IPS-20b (cell line): ENCODE results near the gene ASIC2.

Source experiments
- H3K27ac ChIP-seq: one replicate; pipeline ENCODE4 v1.5.1; 2013; ENCODE audit warnings: low read length
- H3K27me3 ChIP-seq: 2 replicates; pipeline ENCODE4 v1.6.1; 2013; ENCODE audit warnings: mild to moderate bottlenecking, low read length, inconsistent platforms; ENCODE audit not compliant: insufficient read depth
- H3K36me3 ChIP-seq: 2 replicates; pipeline ENCODE4 v1.6.1; 2013; ENCODE audit warnings: low read depth, mild to moderate bottlenecking, inconsistent platforms, low read length, moderate library complexity; ENCODE audit not compliant: insufficient read depth
- H3K4me1 ChIP-seq: 2 replicates; pipeline ENCODE4 v1.6.1; 2013; ENCODE audit warnings: mild to moderate bottlenecking, control low read depth, inconsistent platforms, low read length, moderate library complexity; ENCODE audit not compliant: insufficient read depth
- H3K4me3 ChIP-seq: 2 replicates; pipeline ENCODE4 v1.5.1; 2013; ENCODE audit warnings: mild to moderate bottlenecking, low read length, inconsistent platforms
- H3K9ac ChIP-seq: 2 replicates; pipeline ENCODE4 v1.6.1; 2013; ENCODE audit warnings: low read depth, mild to moderate bottlenecking, inconsistent platforms, low read length, moderate library complexity
- H3K9me3 ChIP-seq: 2 replicates; pipeline ENCODE4 v1.6.1; 2013; ENCODE audit warnings: mild to moderate bottlenecking, low read depth, low read length, inconsistent platforms; ENCODE audit not compliant: insufficient read depth

The ASIC2 gene

GRCh38 chr17:33240362-33240761 is 52.7 kb downstream of the ASIC2 start:
- Histone ChIP-seq H3K36me3 (no peaks in the 10 kb centered on the region), H3K9me3 (no peaks in the 10 kb centered on the region), H3K4me1 (no peaks in the 10 kb centered on the region), H3K4me3 (no peak overlapping the region), H3K27me3 (no peaks in the 10 kb centered on the region), H3K9ac (no peak overlapping the region), H3K27ac (no peak overlapping the region)

GRCh38 chr17:33239702-33240101 is 53.4 kb downstream of the ASIC2 start:
- no peaks in the 10 kb centered on the region for H3K9me3 ChIP-seq
- no peak overlapping the region for H3K9ac ChIP-seq
- no peak overlapping the region for H3K4me3 ChIP-seq
- H3K4me1 ChIP-seq = no peaks in the 10 kb centered on the region
- no peak overlapping the region for H3K27ac ChIP-seq
- no peaks in the 10 kb centered on the region for H3K36me3 ChIP-seq
- H3K27me3 ChIP-seq = no peaks in the 10 kb centered on the region

DNA sequence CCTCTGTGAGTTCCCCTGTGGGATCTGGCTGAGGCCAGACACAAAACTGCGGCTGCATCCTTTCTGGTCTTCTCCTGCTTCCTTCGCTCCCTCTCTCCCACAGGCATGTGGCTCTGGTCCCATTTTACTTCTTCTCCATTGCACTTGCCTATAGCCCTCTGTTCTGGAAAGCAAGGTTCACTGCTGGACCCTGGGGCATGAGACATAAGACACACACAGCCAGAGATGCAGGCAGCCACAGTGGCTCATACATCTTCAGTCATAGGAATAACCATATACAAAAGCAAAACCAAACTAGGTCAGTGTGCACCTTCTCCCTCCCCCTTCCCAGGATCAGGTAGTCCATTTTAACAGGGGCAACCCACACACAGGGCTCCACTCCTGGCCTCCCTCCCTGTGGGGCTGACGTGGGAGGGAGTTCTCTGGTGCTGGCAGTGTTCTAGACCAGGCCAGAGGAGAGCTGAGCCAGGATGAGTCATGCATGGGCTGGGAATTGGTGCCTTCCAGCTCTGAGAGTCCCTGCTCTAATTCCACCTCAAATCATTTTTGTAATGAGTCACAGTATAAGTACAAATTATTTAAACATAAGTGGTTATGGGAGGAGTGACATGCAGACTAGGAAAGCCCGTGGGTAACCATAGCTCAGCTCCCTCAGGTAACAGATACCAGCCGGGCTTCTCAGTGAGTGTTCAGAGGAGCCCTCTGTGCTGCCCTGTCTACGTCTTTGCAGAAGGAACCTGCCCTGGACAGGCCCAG is 58.0 kb downstream of the ASIC2 start:
- H3K27me3 ChIP-seq = no peaks in the 10 kb centered on the region
- no peaks in the 10 kb centered on the region for H3K9me3 ChIP-seq
- H3K27ac ChIP-seq = no peak overlapping the region
- no peaks in the 10 kb centered on the region for H3K4me1 ChIP-seq
- no peak overlapping the region for H3K4me3 ChIP-seq
- H3K36me3 ChIP-seq = no peaks in the 10 kb centered on the region
- H3K9ac ChIP-seq = no peak overlapping the region

DNA sequence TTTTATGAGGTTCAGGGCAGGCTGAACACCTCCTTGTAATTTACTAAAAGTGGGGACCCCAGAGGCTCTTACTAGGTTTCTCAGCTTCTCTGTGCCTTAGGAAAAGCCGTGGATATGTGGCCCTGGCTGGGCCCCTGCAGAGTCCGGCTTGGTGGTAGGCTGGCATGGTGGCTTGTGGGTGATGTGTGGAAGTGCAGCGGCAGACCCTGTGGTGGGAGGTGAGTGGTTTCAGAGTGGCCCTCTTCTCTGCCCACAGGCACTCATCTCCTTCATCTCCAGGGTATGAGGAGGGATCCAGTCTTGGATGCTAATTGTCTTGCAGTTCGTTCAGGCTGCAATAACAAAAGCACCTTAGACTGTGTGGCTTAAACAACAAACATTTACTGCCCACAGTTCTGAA is 58.9 kb downstream of the ASIC2 start:
- Histone ChIP-seq H3K36me3 (no peaks in the 10 kb centered on the region), H3K27ac (no peak overlapping the region), H3K27me3 (no peaks in the 10 kb centered on the region), H3K9me3 (no peaks in the 10 kb centered on the region), H3K9ac (no peak overlapping the region), H3K4me3 (no peak overlapping the region), H3K4me1 (no peaks in the 10 kb centered on the region)

GRCh38 chr17:33233811-33234177 is 59.3 kb downstream of the ASIC2 start:
- H3K4me1 ChIP-seq = no peaks in the 10 kb centered on the region
- no peak overlapping the region for H3K9ac ChIP-seq
- no peaks in the 10 kb centered on the region for H3K9me3 ChIP-seq
- H3K27me3 ChIP-seq = no peaks in the 10 kb centered on the region
- no peak overlapping the region for H3K27ac ChIP-seq
- no peaks in the 10 kb centered on the region for H3K36me3 ChIP-seq
- H3K4me3 ChIP-seq = no peak overlapping the region

GRCh38 chr17:33229499-33229898 is 63.6 kb downstream of the ASIC2 start:
- no peaks in the 10 kb centered on the region for H3K4me1 ChIP-seq

DNA sequence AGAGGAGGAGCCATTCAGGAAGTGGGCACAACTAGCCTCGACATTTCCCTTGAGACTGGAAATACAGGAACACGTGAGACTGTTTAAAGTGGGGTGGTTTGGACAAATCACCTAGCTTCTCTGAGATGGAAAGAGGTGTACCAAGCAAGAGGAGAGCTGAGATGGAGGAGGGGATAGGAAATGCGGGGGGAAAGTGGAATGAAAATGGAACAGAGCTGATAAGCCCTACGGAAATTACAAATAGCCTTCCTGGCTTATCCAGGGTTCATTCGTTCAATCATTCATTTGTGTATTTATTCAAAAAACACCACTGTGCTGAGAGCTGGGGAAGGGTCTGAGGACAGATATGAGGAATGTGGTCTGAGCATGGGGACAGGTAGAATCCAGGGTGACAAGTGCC is 64.1 kb downstream of the ASIC2 start:
- no peaks in the 10 kb centered on the region for H3K9me3 ChIP-seq
- no peak overlapping the region for H3K27ac ChIP-seq
- no peak overlapping the region for H3K4me3 ChIP-seq
- no peaks in the 10 kb centered on the region for H3K27me3 ChIP-seq
- H3K9ac ChIP-seq = no peak overlapping the region
- H3K4me1 ChIP-seq = no peaks in the 10 kb centered on the region
- H3K36me3 ChIP-seq = no peaks in the 10 kb centered on the region

More at GRCh38 chr17:33229499-33229898, 63.6 kb downstream of the ASIC2 start:
- Histone ChIP-seq H3K9ac (no peak overlapping the region), H3K9me3 (no peaks in the 10 kb centered on the region), H3K27ac (no peak overlapping the region), H3K27me3 (no peaks in the 10 kb centered on the region), H3K4me3 (no peak overlapping the region), H3K36me3 (no peaks in the 10 kb centered on the region)

GRCh38 chr17:33228548-33228947 is 64.5 kb downstream of the ASIC2 start:
- H3K9me3 ChIP-seq = no peaks in the 10 kb centered on the region
- no peak overlapping the region for H3K27ac ChIP-seq
- H3K27me3 ChIP-seq = no peaks in the 10 kb centered on the region
- no peaks in the 10 kb centered on the region for H3K36me3 ChIP-seq
- no peak overlapping the region for H3K9ac ChIP-seq
- no peaks in the 10 kb centered on the region for H3K4me1 ChIP-seq
- no peak overlapping the region for H3K4me3 ChIP-seq

- Histone ChIP-seq H3K4me3 (no peak overlapping the region), H3K9me3 (no peaks in the 10 kb centered on the region), H3K9ac (no peak overlapping the region), H3K27me3 (no peaks in the 10 kb centered on the region), H3K27ac (no peak overlapping the region), H3K36me3 (no peaks in the 10 kb centered on the region), H3K4me1 (no peaks in the 10 kb centered on the region)
Measured at GRCh38 chr17:33227911-33228310, 65.2 kb downstream of the ASIC2 start.

DNA sequence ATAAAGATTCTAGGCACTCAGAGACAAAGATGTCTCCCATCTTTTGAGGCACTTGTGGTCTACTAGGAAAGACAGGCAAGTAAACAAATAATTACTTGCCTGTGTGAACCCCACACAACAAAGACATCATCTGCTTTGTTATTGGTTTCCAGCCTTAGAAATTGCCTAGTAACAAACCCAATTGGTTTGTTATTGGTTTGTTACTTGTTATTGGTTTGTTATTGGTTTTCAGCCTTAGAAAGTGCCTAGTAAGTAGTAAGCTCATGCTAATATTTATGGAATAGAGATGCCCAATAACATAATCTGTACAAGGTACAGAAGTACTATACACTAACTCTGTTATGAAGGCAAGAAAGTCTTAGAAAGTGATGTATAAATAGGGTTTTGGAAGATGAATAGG is 67.1 kb downstream of the ASIC2 start:
- H3K9me3 ChIP-seq = no peaks in the 10 kb centered on the region
- no peak overlapping the region for H3K27ac ChIP-seq

DNA sequence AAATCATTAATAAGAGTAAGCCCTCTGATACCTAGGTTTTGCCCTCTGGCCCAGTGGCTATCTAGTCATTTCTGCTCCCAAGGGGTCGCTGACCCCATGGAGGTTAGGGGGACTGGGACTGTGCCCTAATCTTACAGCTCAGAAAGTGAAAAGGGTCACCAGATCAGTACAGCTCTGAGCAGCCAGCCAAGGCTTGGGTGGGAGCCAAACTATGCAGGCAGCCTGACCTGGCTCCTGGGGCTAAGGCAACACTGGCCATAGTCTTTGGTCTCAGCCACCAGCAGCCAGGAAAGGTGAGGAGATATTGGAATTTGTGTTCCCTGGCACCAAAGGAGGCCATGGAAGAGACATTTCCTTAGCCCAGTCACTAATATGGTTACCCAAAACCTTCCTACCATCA is 67.6 kb downstream of the ASIC2 start:
- Histone ChIP-seq H3K27ac (no peak overlapping the region), H3K36me3 (no peaks in the 10 kb centered on the region), H3K9me3 (no peaks in the 10 kb centered on the region), H3K4me1 (no peaks in the 10 kb centered on the region), H3K4me3 (no peak overlapping the region), H3K9ac (no peak overlapping the region), H3K27me3 (no peaks in the 10 kb centered on the region)

More for the DNA sequence above, 67.1 kb downstream of the ASIC2 start:
- Histone ChIP-seq H3K36me3 (no peaks in the 10 kb centered on the region), H3K4me1 (no peaks in the 10 kb centered on the region), H3K27me3 (no peaks in the 10 kb centered on the region), H3K9ac (no peak overlapping the region), H3K4me3 (no peak overlapping the region)

GRCh38 chr17:33220036-33220435 is 73.1 kb downstream of the ASIC2 start:
- H3K4me1 ChIP-seq = no peaks in the 10 kb centered on the region
- no peaks in the 10 kb centered on the region for H3K27me3 ChIP-seq

More at GRCh38 chr17:33220036-33220435, 73.1 kb downstream of the ASIC2 start:
- Histone ChIP-seq H3K36me3 (no peaks in the 10 kb centered on the region), H3K4me3 (no peak overlapping the region), H3K9ac (no peak overlapping the region), H3K9me3 (no peaks in the 10 kb centered on the region), H3K27ac (no peak overlapping the region)
